CD4-positive, alpha-beta T cell (primary cell): ENCODE data around the gene ICAM1. TPM values are rescaled to one million over a fixed set of nuclear protein-coding genes. Genes with fewer than 3 reads are reported as not detected.

Experiments
- microRNA-seq: library from miRNA; unstranded; fragments of <30 nt; microRNA quantifications from one replicate; pipeline ENCODE4 v1.2.0, GENCODE V29; 2021; ENCODE audit warnings: borderline microRNAs expressed, borderline replicate concordance
- total RNA-seq, 174 experiments: library from RNA in 2 of 174; stranded (reverse) in 2 of 174; gene quantifications; one replicate each; pipeline ENCODE4 v1.2.3 and lab custom pipeline; 2021 to 2026

The ICAM1 gene
- total RNA-seq, 2 experiments from 2014 or later, result 7.0 to 7.4 TPM

Small RNA genes within 50 kb of the gene (microRNA-seq; reads per million reads assigned to microRNA genes)
- not detected for gene MIR4322

Other genes with a start within 250 kb of the ICAM1 start
- gene SHFL, start 184.8 kb upstream of the ICAM1 start, total RNA-seq, result 10 to 100 TPM; 58.5 to 61.7 TPM
- under 1 TPM; 0.61 to 0.63 TPM for gene ANGPTL6, start 168.4 kb upstream of the ICAM1 start, total RNA-seq
- 100 to 1,000 TPM; 119 to 127 TPM for gene PPAN, start 164.8 kb upstream of the ICAM1 start, total RNA-seq
- gene P2RY11, start 159.4 kb upstream of the ICAM1 start, total RNA-seq, result 10 to 100 TPM; 88.5 to 93.9 TPM
- gene EIF3G, start 151.2 kb upstream of the ICAM1 start, total RNA-seq, result 100 to 1,000 TPM; 328 to 343 TPM
- gene DNMT1, start 76.2 kb upstream of the ICAM1 start, total RNA-seq, result 100 to 1,000 TPM; 159 to 160 TPM
- gene S1PR2, start 39.8 kb upstream of the ICAM1 start, total RNA-seq, result 10 to 100 TPM; 14.6 to 17.2 TPM
- gene MRPL4, start 18.9 kb upstream of the ICAM1 start, total RNA-seq, result 10 to 100 TPM; 44.6 to 47.3 TPM
- under 1 TPM; 0.52 to 0.70 TPM for gene ICAM4, start 15.8 kb downstream of the ICAM1 start, total RNA-seq
- gene ICAM5, start 18.8 kb downstream of the ICAM1 start, total RNA-seq, result not detected
- 1 to 10 TPM; 1.6 to 2.6 TPM for gene ZGLP1, start 38.7 kb downstream of the ICAM1 start, total RNA-seq
- 1 to 10 TPM; 1.2 to 1.9 TPM for gene FDX2, start 44.9 kb downstream of the ICAM1 start, total RNA-seq
- 10 to 100 TPM; 20.5 to 21.3 TPM for gene RAVER1, start 62.4 kb downstream of the ICAM1 start, total RNA-seq
- gene ICAM3, start 68.5 kb downstream of the ICAM1 start, total RNA-seq, result 100 to 1,000 TPM; 164 to 173 TPM
- 100 to 1,000 TPM; 229 to 253 TPM for gene TYK2, start 109.5 kb downstream of the ICAM1 start, total RNA-seq
- gene CDC37, start 132.4 kb downstream of the ICAM1 start, total RNA-seq, result 100 to 1,000 TPM; 162 to 164 TPM
- 1 to 10 TPM; 1.5 to 2.1 TPM for gene PDE4A, start 149.4 kb downstream of the ICAM1 start, total RNA-seq
- gene KEAP1, start 232.2 kb downstream of the ICAM1 start, total RNA-seq, result 10 to 100 TPM; 10.5 to 11.6 TPM
- under 1 TPM; 0.55 to 0.92 TPM for gene S1PR5, start 246.3 kb downstream of the ICAM1 start, total RNA-seq